WTC11 (cell line): Measurements from ENCODE around the gene CDH13. TPM values are rescaled to one million over a fixed set of nuclear protein-coding genes. Genes with fewer than 3 reads are reported as not detected.

Experiments
- ATAC-seq: fragments of 200-7000 bp; cut with Tn5 transposase; 2 replicates; pipeline ENCODE4 v1.10.0; 2021; ENCODE audit warnings: mild to moderate bottlenecking, moderate library complexity
- CTCF ChIA-PET: fragments of 300-600 bp; sonication (Branson Sonifier 250); formaldehyde crosslinking; loops from one replicate; lab custom pipeline; 2021; ENCODE audit warnings: antibody characterized with exemption; lab: Charles Lee
- POLR2A ChIA-PET: fragments of 350-600 bp; sonication (Branson Sonifier 250); formaldehyde crosslinking; loops from one replicate; lab custom pipeline; 2021; ENCODE audit warnings: antibody characterized with exemption; lab: Charles Lee
- DNase-seq: peaks from one replicate; pipeline ENCODE4 v3.0.0; 2021; ENCODE audit warnings: low spot score
- H3K27ac Mint-ChIP-seq: 2 replicates; pipeline ENCODE4 v1.8.0; 2021; ENCODE audit warnings: mixed read lengths
- H3K27me3 Mint-ChIP-seq: 2 replicates; pipeline ENCODE4 v1.8.0; 2021; ENCODE audit warnings: low read depth, mild to moderate bottlenecking, moderate library complexity, mixed read lengths
- H3K36me3 Mint-ChIP-seq: 2 replicates; pipeline ENCODE4 v1.8.0; 2021; ENCODE audit warnings: mixed read lengths
- H3K4me1 Mint-ChIP-seq: 2 replicates; pipeline ENCODE4 v1.8.0; 2022; ENCODE audit warnings: mixed read lengths
- H3K4me3 Mint-ChIP-seq: 2 replicates; pipeline ENCODE4 v1.8.0; 2021; ENCODE audit warnings: mild to moderate bottlenecking, moderate library complexity, mixed read lengths
- H3K9me3 Mint-ChIP-seq: 2 replicates; pipeline ENCODE4 v1.8.0; 2021; ENCODE audit warnings: mixed read lengths
- ARID4B ChIP-seq: sonication (generic); formaldehyde crosslinking; IDR thresholded peaks from 2 replicates; pipeline ENCODE4 v1.8.0; 2023; ENCODE audit warnings: missing genetic modification reagents, mild to moderate bottlenecking, borderline replicate concordance
- ATF2 ChIP-seq: sonication (generic); formaldehyde crosslinking; IDR thresholded peaks from 2 replicates; pipeline ENCODE4 v1.8.1; 2022; ENCODE audit warnings: low read depth, missing genetic modification reagents, borderline replicate concordance
- CREB1 ChIP-seq: sonication (generic); formaldehyde crosslinking; IDR thresholded peaks from 2 replicates; pipeline ENCODE4 v1.8.0; 2023; ENCODE audit warnings: mild to moderate bottlenecking, missing genetic modification reagents
- E2F5 ChIP-seq: sonication (generic); formaldehyde crosslinking; IDR thresholded peaks from 2 replicates; pipeline ENCODE4 v1.8.1; 2022; ENCODE audit warnings: mild to moderate bottlenecking, moderate library complexity, missing genetic modification reagents
- ETV6 ChIP-seq: sonication (generic); formaldehyde crosslinking; IDR thresholded peaks from 2 replicates; pipeline ENCODE4 v1.8.1; 2022; ENCODE audit warnings: mild to moderate bottlenecking, missing genetic modification reagents
- FOXJ3 ChIP-seq: sonication (generic); formaldehyde crosslinking; IDR thresholded peaks from 2 replicates; pipeline ENCODE4 v1.9.0; 2021; ENCODE audit warnings: missing genetic modification reagents, mild to moderate bottlenecking, borderline replicate concordance
- FOXP1 ChIP-seq: sonication (generic); formaldehyde crosslinking; IDR thresholded peaks from 2 replicates; pipeline ENCODE4 v1.8.0; 2022; ENCODE audit warnings: missing genetic modification reagents, mild to moderate bottlenecking, moderate library complexity, borderline replicate concordance
- HMGXB4 ChIP-seq: sonication (generic); formaldehyde crosslinking; IDR thresholded peaks from 2 replicates; pipeline ENCODE4 v1.8.1; 2023; ENCODE audit warnings: mild to moderate bottlenecking, moderate library complexity, missing genetic modification reagents
- JUN ChIP-seq: sonication (generic); formaldehyde crosslinking; IDR thresholded peaks from 2 replicates; pipeline ENCODE4 v1.8.0; 2023; ENCODE audit warnings: mild to moderate bottlenecking, missing genetic modification reagents
- NFATC4 ChIP-seq: fragments of 250-450 bp; sonication (Bioruptor Pico); IDR thresholded peaks from 2 replicates; pipeline ENCODE4 v1.9.0; 2021; ENCODE audit warnings: mild to moderate bottlenecking
- NR2C2 ChIP-seq: sonication (generic); formaldehyde crosslinking; IDR thresholded peaks from 2 replicates; pipeline ENCODE4 v1.8.0; 2022; ENCODE audit warnings: mild to moderate bottlenecking, missing genetic modification reagents
- RELA ChIP-seq: sonication (generic); formaldehyde crosslinking; IDR thresholded peaks from 2 replicates; pipeline ENCODE4 v1.8.1; 2022; ENCODE audit warnings: missing genetic modification reagents, mild to moderate bottlenecking, borderline replicate concordance
- SMAD3 ChIP-seq: sonication (generic); formaldehyde crosslinking; IDR thresholded peaks from 2 replicates; pipeline ENCODE4 v1.8.0; 2022; ENCODE audit warnings: missing genetic modification reagents, mild to moderate bottlenecking, borderline replicate concordance
- USF1 ChIP-seq: sonication (generic); formaldehyde crosslinking; IDR thresholded peaks from 2 replicates; pipeline ENCODE4 v1.8.0; 2022; ENCODE audit warnings: mild to moderate bottlenecking, missing genetic modification reagents
- ZBTB21 ChIP-seq: sonication (generic); formaldehyde crosslinking; IDR thresholded peaks from 2 replicates; pipeline ENCODE4 v1.8.1; 2023; ENCODE audit warnings: mild to moderate bottlenecking, missing genetic modification reagents, borderline replicate concordance
- ZNF232 ChIP-seq: sonication (generic); formaldehyde crosslinking; IDR thresholded peaks from 2 replicates; pipeline ENCODE4 v1.8.0; 2022; ENCODE audit warnings: mild to moderate bottlenecking, missing genetic modification reagents
- ZNF263 ChIP-seq: sonication (generic); formaldehyde crosslinking; IDR thresholded peaks from 2 replicates; pipeline ENCODE4 v1.8.1; 2022; ENCODE audit warnings: low read depth, mild to moderate bottlenecking, moderate library complexity, missing genetic modification reagents
- ZNF416 ChIP-seq: fragments of 250-450 bp; sonication (Bioruptor Pico); IDR thresholded peaks from 2 replicates; pipeline ENCODE4 v1.9.0; 2021; ENCODE audit warnings: mild to moderate bottlenecking, inconsistent platforms
- ZNF423 ChIP-seq: fragments of 250-450 bp; sonication (Bioruptor Pico); IDR thresholded peaks from 2 replicates; pipeline ENCODE4 v2.1.2; 2022; ENCODE audit warnings: mild to moderate bottlenecking, moderate library complexity
- ZNF425 ChIP-seq: fragments of 250-450 bp; sonication (Bioruptor Pico); conservative IDR thresholded peaks from 2 replicates; pipeline ENCODE4 v1.9.0; 2021; ENCODE audit warnings: mild to moderate bottlenecking
- ZNF512 ChIP-seq: sonication (generic); formaldehyde crosslinking; IDR thresholded peaks from 2 replicates; pipeline ENCODE4 v1.8.1; 2022; ENCODE audit warnings: missing genetic modification reagents, borderline replicate concordance
- ZSCAN18 ChIP-seq: fragments of 250-450 bp; sonication (Bioruptor Pico); IDR thresholded peaks from 2 replicates; pipeline ENCODE4 v2.1.2; 2022; ENCODE audit warnings: mild to moderate bottlenecking, moderate library complexity
- total RNA-seq: library from RNA; stranded (reverse); gene quantifications from 3 replicates; pipeline ENCODE4 v1.2.3, GENCODE V29; 2021

CDH13 gene
- total RNA-seq, 1 experiment from 2014 or later: 0.81 TPM

- TF ChIP-seq ZNF263 (no peak), ZNF423 (CRISPR knock-in tag) (no peak), FOXP1 (no peak), USF1 (CRISPR knock-in tag) (no peak), E2F5 (CRISPR knock-in tag) (no peak), ZNF416 (CRISPR knock-in tag) (no peak), ZNF425 (no peak)
Measured at GRCh38 chr16:82884320-82884898, 257.6 kb downstream of the CDH13 start (continued).

GRCh38 chr16:82886146-82886545, 259.4 kb downstream of the CDH13 start:
- H3K4me3 Mint-ChIP-seq: no peak overlapping the region
- H3K9me3 Mint-ChIP-seq: no peaks in the 10 kb centered on the region
- no peaks in the 10 kb centered on the region for H3K27me3 Mint-ChIP-seq
- H3K36me3 Mint-ChIP-seq: no peaks in the 10 kb centered on the region
- POLR2A ChIA-PET: no interaction called here
- ATAC-seq: no peak
- no peak overlapping the region for H3K27ac Mint-ChIP-seq
- CTCF ChIA-PET: interaction anchor here (1.2 kb wide), 1 partner anchor 354 kb away, joined by 3 read pairs; no protein-coding TSS in a partner anchor
- H3K4me1 Mint-ChIP-seq: peaks cover 30% of the 10 kb centered on the region
- DNase-seq: no peak
- TF ChIP-seq NR2C2 (CRISPR knock-in tag): no peak
- TF ChIP-seq ZSCAN18: no peak
- TF ChIP-seq ETV6 (CRISPR knock-in tag): no peak
- TF ChIP-seq FOXJ3 (CRISPR knock-in tag): no peak
- TF ChIP-seq ZNF232 (CRISPR knock-in tag): no peak
- TF ChIP-seq ZNF512: no peak
- no peak for TF ChIP-seq JUN (CRISPR knock-in tag)
- no peak for TF ChIP-seq NFATC4 (CRISPR knock-in tag)
- no peak for TF ChIP-seq HMGXB4 (CRISPR knock-in tag)
- no peak for TF ChIP-seq ATF2 (CRISPR knock-in tag)
- TF ChIP-seq RELA (CRISPR knock-in tag): no peak
- TF ChIP-seq SMAD3: no peak
- no peak for TF ChIP-seq CREB1 (CRISPR knock-in tag)
- no peak for TF ChIP-seq ZBTB21 (CRISPR knock-in tag)
- no peak for TF ChIP-seq ARID4B (CRISPR knock-in tag)
- TF ChIP-seq ZNF263: no peak
